Gastrocnemius medialis (tissue), 4 donors: ENCODE measurements around the gene CD27. TPM values are rescaled to one million over a fixed set of nuclear protein-coding genes. Genes with fewer than 3 reads are reported as not detected.
A peak's percentile ranks its signal among the peaks of the same experiment; 100 is the strongest.

Experiments
- ATAC-seq, 2 donors: fragments of 150-250 bp; one replicate each; pipeline ENCODE4 v1.9.1; 2016
- DNase-seq, 2 donors: peaks; one replicate each; pipeline ENCODE4 v3.0.0-alpha.2; 2019
- H3K27ac ChIP-seq, 4 donors: fragments of 200-600 bp; sonication (generic); 1 replicate in 1 of 4; 2 replicates in 3 of 4; pipeline ENCODE4 v1.5.1; 2016 to 2018; ENCODE audit warnings: mild to moderate bottlenecking in 2 of 4, moderate library complexity in 1 of 4
- H3K27me3 ChIP-seq, 3 donors: fragments of 200-600 bp; sonication (generic) in 2 of 3; 1 replicate in 1 of 3; 2 replicates in 2 of 3; pipeline versions ENCODE4 v1.5.1 to v1.6.0; 2016 to 2019; ENCODE audit warnings: mild to moderate bottlenecking in 1 of 3, moderate library complexity in 1 of 3
- H3K36me3 ChIP-seq, 2 donors: fragments of 200-600 bp; sonication (generic) in 1 of 2; one replicate each; pipeline ENCODE4 v1.5.1; 2017 to 2018
- H3K4me1 ChIP-seq, 2 donors: fragments of 200-600 bp; sonication (generic) in 1 of 2; one replicate each; pipeline ENCODE4 v1.5.1; 2016 to 2017; ENCODE audit warnings: mild to moderate bottlenecking in 2 of 2
- H3K4me3 ChIP-seq, 4 donors: fragments of 200-600 bp; sonication (generic) in 3 of 4; 1 replicate in 1 of 4; 2 replicates in 3 of 4; pipeline ENCODE4 v1.5.1; 2016 to 2019; ENCODE audit warnings: mild to moderate bottlenecking in 2 of 4
- H3K9me3 ChIP-seq, 3 donors: fragments of 200-600 bp; sonication (generic) in 2 of 3; 1 replicate in 1 of 3; 2 replicates in 2 of 3; pipeline ENCODE4 v1.5.1; 2016 to 2019
- POLR2A ChIP-seq, 2 donors: fragments of 450-650 bp; IDR thresholded peaks; one replicate each; pipeline ENCODE4 v1.6.1; 2017; ENCODE audit warnings: antibody characterized with exemption in 2 of 2, mild to moderate bottlenecking in 2 of 2, moderate library complexity in 2 of 2
- in situ Hi-C, 4 donors: fragments of 200-750 bp; cut with MboI; loops; one replicate each; pipeline versions ENCODE4 v1.15.0 to v1.8.0; 2017; ENCODE audit warnings: low sequenced_read_pairs in 4 of 4
- intact Hi-C: fragments of 100-400 bp; cut with DNase I; formaldehyde crosslinking; loops from one replicate; pipeline ENCODE4 v1.15.1; 2023; ENCODE audit warnings: low total_unique reads
- total RNA-seq, 4 donors: library from RNA; depleted of rRNA; stranded (reverse); fragments of >200 nt; gene quantifications; one replicate each; pipeline versions ENCODE4 v1.1.0 to v1.2.3, GENCODE V29; 2016
- TF ChIP-seq, protein P1 (sequence below), 5 experiments: fragments of 450-650 bp in 3 of 5; fragments of 200-600 bp in 2 of 5; sonication (generic) in 2 of 5; IDR thresholded peaks in 4 of 5; conservative IDR thresholded peaks in 1 of 5; 1 replicate in 4 of 5; 2 replicates in 1 of 5; pipeline ENCODE4 v1.5.1; 2016 to 2019; ENCODE audit warnings: antibody characterized with exemption in 5 of 5, mild to moderate bottlenecking in 3 of 5, moderate library complexity in 3 of 5

Gene CD27
- total RNA-seq, 4 donors from 2014 or later, result 0.55 TPM; not detected in 3

DNA sequence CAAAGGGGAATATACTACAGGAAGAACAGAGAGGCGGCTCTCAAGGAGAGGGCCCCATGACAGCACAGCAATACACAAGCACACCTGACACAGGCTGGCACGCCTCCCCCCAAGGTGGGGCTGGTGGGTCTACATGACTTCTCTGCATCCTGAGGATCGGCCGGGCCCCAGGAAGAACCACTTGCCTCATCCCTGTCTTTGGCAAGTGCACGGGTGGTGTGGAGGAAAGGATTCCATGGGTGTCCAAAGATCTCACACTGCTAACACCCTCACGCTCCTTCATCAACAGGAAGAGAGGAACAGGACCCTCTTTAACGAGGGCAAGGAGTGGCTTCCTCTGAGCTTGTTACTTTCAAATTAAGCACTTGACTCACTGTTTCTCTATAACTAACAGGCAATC, 18.5 kb downstream of the CD27 start:
- no peak for ATAC-seq
- no peak for TF ChIP-seq POLR2A (IDR thresholded peaks at IDR 0.05)
- TF ChIP-seq, protein P1, sequence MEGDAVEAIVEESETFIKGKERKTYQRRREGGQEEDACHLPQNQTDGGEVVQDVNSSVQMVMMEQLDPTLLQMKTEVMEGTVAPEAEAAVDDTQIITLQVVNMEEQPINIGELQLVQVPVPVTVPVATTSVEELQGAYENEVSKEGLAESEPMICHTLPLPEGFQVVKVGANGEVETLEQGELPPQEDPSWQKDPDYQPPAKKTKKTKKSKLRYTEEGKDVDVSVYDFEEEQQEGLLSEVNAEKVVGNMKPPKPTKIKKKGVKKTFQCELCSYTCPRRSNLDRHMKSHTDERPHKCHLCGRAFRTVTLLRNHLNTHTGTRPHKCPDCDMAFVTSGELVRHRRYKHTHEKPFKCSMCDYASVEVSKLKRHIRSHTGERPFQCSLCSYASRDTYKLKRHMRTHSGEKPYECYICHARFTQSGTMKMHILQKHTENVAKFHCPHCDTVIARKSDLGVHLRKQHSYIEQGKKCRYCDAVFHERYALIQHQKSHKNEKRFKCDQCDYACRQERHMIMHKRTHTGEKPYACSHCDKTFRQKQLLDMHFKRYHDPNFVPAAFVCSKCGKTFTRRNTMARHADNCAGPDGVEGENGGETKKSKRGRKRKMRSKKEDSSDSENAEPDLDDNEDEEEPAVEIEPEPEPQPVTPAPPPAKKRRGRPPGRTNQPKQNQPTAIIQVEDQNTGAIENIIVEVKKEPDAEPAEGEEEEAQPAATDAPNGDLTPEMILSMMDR (IDR thresholded peaks at IDR 0.05 in 4 of 5, conservative IDR thresholded peaks at IDR 0.05 in 1 of 5), result no peak

DNA sequence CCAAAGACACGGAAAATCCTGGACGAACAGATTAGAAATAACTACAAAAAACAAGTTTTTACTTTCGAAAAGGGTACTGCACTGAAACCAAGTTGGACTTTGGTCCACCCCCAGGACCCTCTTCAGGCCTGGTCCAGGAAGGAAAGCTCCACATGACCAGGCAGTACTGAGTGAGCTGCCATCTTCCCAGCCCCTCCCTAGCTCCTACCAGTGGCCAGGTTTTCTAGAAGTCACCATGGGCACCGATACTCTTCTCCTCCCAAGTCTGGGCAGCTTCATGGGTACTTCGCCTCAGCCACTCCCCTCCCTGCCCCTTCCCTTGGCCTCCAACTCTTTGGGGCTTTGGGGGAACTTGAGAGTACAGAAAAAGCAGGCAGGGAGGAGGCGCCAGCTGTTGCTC, 19.1 kb downstream of the CD27 start:
- peak overlapping the region in 2 of 4 donors; percentile 20 to 42 for H3K27ac ChIP-seq
- peaks cover 11 to 16% of the 10 kb centered on the region in 2 donors for H3K4me1 ChIP-seq
- ATAC-seq (no peak), DNase-seq (no peak)
- TF ChIP-seq, protein P1 (IDR thresholded peaks at IDR 0.05 in 4 of 5, conservative IDR thresholded peaks at IDR 0.05 in 1 of 5), result no peak
- no peak for TF ChIP-seq POLR2A (IDR thresholded peaks at IDR 0.05)
- H3K9me3 ChIP-seq, result no peaks in the 10 kb centered on the region
- no peaks in the 10 kb centered on the region for H3K27me3 ChIP-seq
- H3K4me3 ChIP-seq, result no peak overlapping the region
- H3K36me3 ChIP-seq, result peaks cover 0 to 65% of the 10 kb centered on the region in 2 donors
- in situ Hi-C loops, result loop anchor here (5.0 to 25.0 kb wide), 4 partner anchors 42 to 139 kb away; partner anchors contain the start of gene TNFRSF1A (in 1 of the 4)
- intact Hi-C loops, result loop anchor here (2.0 kb wide), 1 partner anchor 137 kb away; no protein-coding TSS in a partner anchor

More for the DNA sequence above, 18.5 kb downstream of the CD27 start:
- no peak overlapping the region for H3K4me3 ChIP-seq
- peaks cover 8 to 14% of the 10 kb centered on the region in 2 donors for H3K4me1 ChIP-seq
- no peaks in the 10 kb centered on the region for H3K27me3 ChIP-seq
- peaks cover 0 to 71% of the 10 kb centered on the region in 2 donors for H3K36me3 ChIP-seq
- no peak for DNase-seq
- peak overlapping the region in 1 of 4 donors; percentile 42 for H3K27ac ChIP-seq
- H3K9me3 ChIP-seq, result no peaks in the 10 kb centered on the region
- intact Hi-C loops (no loop called here), in situ Hi-C loops (loop anchor here (5.0 to 25.0 kb wide), 4 partner anchors 41 to 138 kb away; partner anchors contain the start of gene TNFRSF1A (in 1 of the 4))

DNA sequence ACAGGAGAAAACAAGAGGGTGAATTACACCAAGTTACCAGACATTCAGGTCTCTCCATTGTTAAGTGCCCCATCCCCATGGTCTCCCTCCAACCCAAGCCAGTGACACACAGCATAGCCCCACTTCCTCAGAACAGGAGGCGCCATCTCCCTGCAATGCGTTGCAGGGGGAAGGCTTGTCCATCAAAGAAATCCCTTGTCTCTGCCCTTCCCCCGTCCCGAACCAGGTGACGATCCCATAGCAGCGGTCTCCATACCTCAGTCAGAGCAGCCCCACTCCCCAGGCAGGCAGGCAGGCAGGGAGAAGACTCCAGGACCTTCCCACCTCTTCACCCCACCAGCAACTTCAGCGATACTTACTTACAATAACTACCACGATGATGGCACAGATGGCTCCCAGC, 19.8 kb downstream of the CD27 start:
- no peak overlapping the region for H3K4me3 ChIP-seq
- peaks cover 18 to 23% of the 10 kb centered on the region in 2 donors for H3K4me1 ChIP-seq
- no peaks in the 10 kb centered on the region for H3K27me3 ChIP-seq
- H3K9me3 ChIP-seq, result no peaks in the 10 kb centered on the region
- TF ChIP-seq POLR2A (IDR thresholded peaks at IDR 0.05), result no peak
- TF ChIP-seq, protein P1 (IDR thresholded peaks at IDR 0.05 in 4 of 5, conservative IDR thresholded peaks at IDR 0.05 in 1 of 5), result no peak
- DNase-seq (no peak), ATAC-seq (no peak)
- in situ Hi-C loops (loop anchor here (5.0 to 25.0 kb wide), 4 partner anchors 42 to 140 kb away; partner anchors contain the start of gene TNFRSF1A (in 1 of the 4)), intact Hi-C loops (loop anchor here (2.0 kb wide), 1 partner anchor 138 kb away; no protein-coding TSS in a partner anchor)
- H3K27ac ChIP-seq, result peak overlapping the region in 1 of 4 donors; percentile 27
- peaks cover 0 to 58% of the 10 kb centered on the region in 2 donors for H3K36me3 ChIP-seq

DNA sequence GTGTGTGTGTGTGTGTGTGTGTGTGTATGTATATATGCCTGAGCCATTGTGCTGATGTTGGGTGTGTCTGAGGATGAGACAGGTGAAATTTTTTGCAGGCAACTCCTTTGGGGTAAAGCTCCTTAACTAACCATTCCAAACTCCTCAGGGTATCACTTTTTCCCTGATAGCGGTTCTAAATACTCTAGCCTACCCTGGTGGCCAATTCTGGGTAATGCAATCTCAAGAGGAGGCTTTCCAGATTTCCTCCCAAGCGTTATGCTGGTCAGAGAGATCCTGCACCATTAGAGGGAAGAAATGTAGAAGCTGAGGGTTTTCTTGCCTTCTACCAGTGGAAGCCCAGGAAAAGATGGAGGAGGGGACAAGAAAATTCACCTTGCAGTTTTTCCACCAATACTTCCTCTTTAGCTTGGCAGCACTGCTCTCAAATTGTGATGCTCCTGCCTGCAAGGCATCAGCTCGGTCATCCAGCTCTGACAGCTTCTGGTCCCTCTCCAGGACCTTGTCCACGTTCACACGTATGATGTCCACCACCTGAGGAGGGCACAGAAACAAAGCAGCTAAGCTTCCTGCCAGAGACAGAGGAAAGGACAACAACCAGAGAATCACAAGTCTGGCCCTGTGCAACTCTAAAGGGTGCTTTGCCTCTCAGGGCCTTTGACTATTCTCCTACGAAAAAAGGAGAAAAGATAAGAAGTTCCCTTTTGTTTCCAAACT, 20.9 kb downstream of the CD27 start:
- peaks cover 0 to 48% of the 10 kb centered on the region in 2 donors for H3K36me3 ChIP-seq
- H3K4me3 ChIP-seq, result no peak overlapping the region
- H3K9me3 ChIP-seq, result no peaks in the 10 kb centered on the region
- H3K27ac ChIP-seq, result no peak overlapping the region
- TF ChIP-seq POLR2A (IDR thresholded peaks at IDR 0.05), result no peak
- TF ChIP-seq, protein P1 (IDR thresholded peaks at IDR 0.05 in 4 of 5, conservative IDR thresholded peaks at IDR 0.05 in 1 of 5), result peak; percentile 77 to 88 (median 80)
- peaks cover 24 to 26% of the 10 kb centered on the region in 2 donors for H3K4me1 ChIP-seq
- peak in 1 of 2 donors; percentile 26 for DNase-seq
- no peaks in the 10 kb centered on the region for H3K27me3 ChIP-seq
- intact Hi-C loops, result loop anchor here (1.0 to 2.0 kb wide), 2 partner anchors 42 to 139 kb away; no protein-coding TSS in a partner anchor
- ATAC-seq, result peak; percentile 38 to 39
- in situ Hi-C loops, result loop anchor here (5.0 to 25.0 kb wide), 4 partner anchors 128 to 141 kb away; partner anchors contain the start of gene TNFRSF1A (in 1 of the 4)
